H9 (cell line): ENCODE measurements around the gene GNAI1. TPM values are rescaled to one million over a fixed set of nuclear protein-coding genes. Genes with fewer than 3 reads are reported as not detected.

Source experiments
- DNase-seq: peaks from one replicate; pipeline ENCODE4 v3.0.0-alpha.2; 2017
- H2AFZ ChIP-seq: one replicate; pipeline ENCODE4 v1.6.1; 2013; ENCODE audit warnings: mild to moderate bottlenecking, low read length, control low read depth, moderate library complexity
- H2AK5ac ChIP-seq: 2 replicates; pipeline ENCODE4 v1.6.1; 2013; ENCODE audit warnings: low read length, control low read depth, mixed read lengths; ENCODE audit not compliant: insufficient read length
- H2BK120ac ChIP-seq: one replicate; pipeline ENCODE4 v1.6.1; 2013; ENCODE audit warnings: low read depth, mild to moderate bottlenecking, low read length, control low read depth, inconsistent platforms; ENCODE audit not compliant: poor library complexity, severe bottlenecking
- H2BK12ac ChIP-seq: 2 replicates; pipeline ENCODE4 v1.6.1; 2013; ENCODE audit warnings: low read length, control low read depth, mixed read lengths, low read depth; ENCODE audit not compliant: insufficient read length
- H2BK15ac ChIP-seq: 2 replicates; pipeline ENCODE4 v1.6.1; 2013; ENCODE audit warnings: low read depth, low read length, control low read depth
- H2BK20ac ChIP-seq: one replicate; pipeline ENCODE4 v1.6.1; 2013; ENCODE audit warnings: low read depth, mild to moderate bottlenecking, low read length, control low read depth, inconsistent platforms; ENCODE audit not compliant: poor library complexity, severe bottlenecking
- H2BK5ac ChIP-seq: 2 replicates; pipeline ENCODE4 v1.6.1; 2013; ENCODE audit warnings: low read length, control low read depth, mixed read lengths; ENCODE audit not compliant: insufficient read length
- H3K14ac ChIP-seq: 2 replicates; pipeline ENCODE4 v1.6.1; 2013; ENCODE audit warnings: low read length, control low read depth; ENCODE audit not compliant: insufficient read depth
- H3K18ac ChIP-seq: 2 replicates; pipeline ENCODE4 v1.6.1; 2013; ENCODE audit warnings: low read depth, mild to moderate bottlenecking, mixed read lengths, low read length, control low read depth; ENCODE audit not compliant: insufficient read length
- H3K23ac ChIP-seq: 2 replicates; pipeline ENCODE4 v1.6.1; 2013; ENCODE audit warnings: low read length, control low read depth, mixed read lengths, low read depth; ENCODE audit not compliant: insufficient read length
- H3K23me2 ChIP-seq: 2 replicates; pipeline ENCODE4 v1.6.1; 2013; ENCODE audit warnings: low read depth, mild to moderate bottlenecking, mixed read lengths, low read length, control low read depth; ENCODE audit not compliant: insufficient read length, poor library complexity, severe bottlenecking
- H3K27ac ChIP-seq: 2 replicates; pipeline ENCODE4 v1.5.1; 2013; ENCODE audit warnings: low read length, control low read depth, mixed read lengths, low read depth; ENCODE audit not compliant: insufficient read length
- H3K27me3 ChIP-seq: 2 replicates; pipeline ENCODE4 v1.6.1; 2013; ENCODE audit warnings: low read length, control low read depth, inconsistent platforms; ENCODE audit not compliant: insufficient read depth
- H3K4ac ChIP-seq: 2 replicates; pipeline ENCODE4 v1.6.1; 2013; ENCODE audit warnings: low read depth, mild to moderate bottlenecking, control low read depth, inconsistent platforms, low read length, moderate library complexity
- H3K4me1 ChIP-seq: 2 replicates; pipeline ENCODE4 v1.6.1; 2013; ENCODE audit warnings: low read length, control low read depth, inconsistent platforms; ENCODE audit not compliant: insufficient read depth
- H3K4me2 ChIP-seq: 2 replicates; pipeline ENCODE4 v1.6.1; 2013; ENCODE audit warnings: low read length, control low read depth, mixed read lengths; ENCODE audit not compliant: insufficient read length, insufficient read depth
- H3K56ac ChIP-seq: 2 replicates; pipeline ENCODE4 v1.6.1; 2013; ENCODE audit warnings: low read depth, mild to moderate bottlenecking, mixed read lengths, low read length, control low read depth; ENCODE audit not compliant: insufficient read length
- H3K79me1 ChIP-seq: 2 replicates; pipeline ENCODE4 v1.6.1; 2013; ENCODE audit warnings: low read depth, mild to moderate bottlenecking, moderate library complexity, low read length, control low read depth, inconsistent platforms; ENCODE audit not compliant: insufficient read depth, poor library complexity, severe bottlenecking
- H3K79me2 ChIP-seq: 2 replicates; pipeline ENCODE4 v1.6.1; 2013; ENCODE audit warnings: low read length, control low read depth, inconsistent platforms; ENCODE audit not compliant: insufficient read depth
- H3K9ac ChIP-seq: 2 replicates; pipeline ENCODE4 v1.6.1; 2013; ENCODE audit warnings: low read length, control low read depth, mixed read lengths; ENCODE audit not compliant: insufficient read length; ENCODE audit errors: extremely low read depth
- H3K9me3 ChIP-seq: one replicate; pipeline ENCODE4 v1.6.1; 2013; ENCODE audit warnings: low read depth, low read length, inconsistent platforms; ENCODE audit not compliant: control insufficient read depth
- H3T11ph ChIP-seq: one replicate; pipeline ENCODE4 v1.6.1; 2013; ENCODE audit warnings: mild to moderate bottlenecking, low read length, control low read depth, inconsistent platforms
- H4K20me1 ChIP-seq: one replicate; pipeline ENCODE4 v1.6.1; 2013; ENCODE audit not compliant: control insufficient read depth, insufficient read length, insufficient read depth
- H4K5ac ChIP-seq: 2 replicates; pipeline ENCODE4 v1.6.1; 2013; ENCODE audit warnings: low read depth, mild to moderate bottlenecking, mixed read lengths, low read length, control low read depth; ENCODE audit not compliant: insufficient read length
- H4K8ac ChIP-seq: replicated peaks from 2 replicates; pipeline ENCODE4 v1.6.1; 2013; ENCODE audit warnings: low read length, control low read depth, mixed read lengths, low read depth; ENCODE audit not compliant: insufficient read length
- H4K91ac ChIP-seq: 2 replicates; pipeline ENCODE4 v1.6.1; 2013; ENCODE audit warnings: low read depth, mild to moderate bottlenecking, moderate library complexity, mixed read lengths, low read length, control low read depth; ENCODE audit not compliant: insufficient read length
- H3K27ac Mint-ChIP-seq, 3 experiments: 2 replicates in 2 of 3; 3 replicates in 1 of 3; pipeline ENCODE4 v1.8.0; 2020 to 2021; ENCODE audit warnings: mixed read lengths in 3 of 3, mild to moderate bottlenecking in 1 of 3, moderate library complexity in 1 of 3
- H3K27me3 Mint-ChIP-seq: 2 replicates; pipeline ENCODE4 v1.8.0; 2021; ENCODE audit warnings: low read depth, mild to moderate bottlenecking, moderate library complexity, mixed read lengths
- H3K36me3 Mint-ChIP-seq, 3 experiments: 2 replicates in 2 of 3; 3 replicates in 1 of 3; pipeline ENCODE4 v1.8.0; 2020 to 2021; ENCODE audit warnings: low read depth in 3 of 3, mixed read lengths in 3 of 3; ENCODE audit not compliant: insufficient read depth in 1 of 3
- H3K4me1 Mint-ChIP-seq, 2 experiments: 2 replicates each; pipeline ENCODE4 v1.8.0; 2020; ENCODE audit warnings: mixed read lengths in 2 of 2
- H3K4me3 Mint-ChIP-seq, 2 experiments: 2 replicates in 1 of 2; 3 replicates in 1 of 2; pipeline ENCODE4 v1.8.0; 2020 to 2021; ENCODE audit warnings: mild to moderate bottlenecking in 2 of 2, mixed read lengths in 2 of 2, moderate library complexity in 1 of 2
- H3K9me3 Mint-ChIP-seq, 2 experiments: 2 replicates in 1 of 2; 3 replicates in 1 of 2; pipeline ENCODE4 v1.8.0; 2020; ENCODE audit warnings: mild to moderate bottlenecking in 2 of 2, mixed read lengths in 2 of 2, moderate library complexity in 1 of 2
- WGBS: extraction: QIAGEN DNeasy Blood & Tissue Kit; methylation state at CpG from one replicate; pipeline ENCODE4 v1.1.7; 2013; ENCODE audit warnings: missing lambda C conversion rate, low lambda C conversion rate, mixed read lengths; ENCODE audit not compliant: insufficient read length; ENCODE audit errors: extremely low coverage; 5-methylcytosine and 5-hydroxymethylcytosine counted together
- total RNA-seq: library from RNA; stranded (reverse); gene quantifications from 2 replicates; pipeline ENCODE4 v1.2.1, GENCODE V29; 2021
- TF ChIP-seq, protein P1 (sequence below): fragments of 200-600 bp; sonication (generic); conservative IDR thresholded peaks from 3 replicates; pipeline ENCODE4 v1.8.0; 2021; ENCODE audit warnings: antibody characterized with exemption, mild to moderate bottlenecking

GNAI1 gene
- total RNA-seq, 1 experiment from 2014 or later, result 14.1 TPM

DNA sequence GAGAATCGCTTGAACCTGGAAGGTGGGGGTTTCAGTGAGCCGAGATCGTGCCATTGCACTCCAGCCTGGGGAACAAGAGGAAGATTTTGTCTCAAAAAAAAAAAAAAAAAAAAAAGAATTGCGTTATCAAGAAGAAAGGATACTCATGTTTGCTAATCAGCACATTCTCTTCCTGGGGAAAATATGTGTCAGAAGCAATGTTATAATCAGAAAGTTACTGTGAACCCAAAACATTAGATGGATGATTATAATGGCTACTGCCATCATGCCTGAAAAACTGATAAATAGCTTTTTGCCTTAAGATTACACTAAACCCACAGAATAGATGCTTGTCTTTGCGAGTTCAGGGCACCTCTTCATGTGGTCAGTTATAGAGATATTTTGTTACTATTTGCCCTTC, 24.3 kb upstream of the GNAI1 start:
- Histone ChIP-seq H3K23me2 (no peaks in the 10 kb centered on the region), H2AFZ (no peak overlapping the region), H3K9ac (no peak overlapping the region), H3T11ph (no peak overlapping the region), H3K27me3 (no peaks in the 10 kb centered on the region), H3K4me2 (no peak overlapping the region), H4K8ac (no peak overlapping the region), H2AK5ac (no peak overlapping the region), H3K79me2 (no peaks in the 10 kb centered on the region), H2BK20ac (no peak overlapping the region), H3K18ac (no peak overlapping the region), H3K4me1 (no peaks in the 10 kb centered on the region), H3K56ac (no peak overlapping the region), H3K79me1 (no peaks in the 10 kb centered on the region), H2BK12ac (no peak overlapping the region), H4K91ac (no peak overlapping the region), H2BK120ac (no peak overlapping the region), H3K23ac (no peak overlapping the region), H4K20me1 (no peaks in the 10 kb centered on the region), H2BK15ac (no peak overlapping the region), H2BK5ac (no peak overlapping the region), H3K27ac (no peak overlapping the region), H3K9me3 (no peaks in the 10 kb centered on the region), H3K14ac (no peak overlapping the region), H4K5ac (no peak overlapping the region), H3K4ac (no peak overlapping the region)
- Mint-ChIP-seq H3K4me1 (peaks cover 9 to 10% of the 10 kb centered on the region in 2 experiments; a peak in 3 of 4 replicates), H3K4me3 (no peak overlapping the region), H3K27ac (no peak overlapping the region; a peak in 1 of 7 replicates), H3K27me3 (no peaks in the 10 kb centered on the region), H3K36me3 (no peaks in the 10 kb centered on the region), H3K9me3 (no peaks in the 10 kb centered on the region)
- DNase-seq, result no peak
- WGBS, result no CpG with 5 or more reads among the region's 5 CpGs
- TF ChIP-seq, protein P1, sequence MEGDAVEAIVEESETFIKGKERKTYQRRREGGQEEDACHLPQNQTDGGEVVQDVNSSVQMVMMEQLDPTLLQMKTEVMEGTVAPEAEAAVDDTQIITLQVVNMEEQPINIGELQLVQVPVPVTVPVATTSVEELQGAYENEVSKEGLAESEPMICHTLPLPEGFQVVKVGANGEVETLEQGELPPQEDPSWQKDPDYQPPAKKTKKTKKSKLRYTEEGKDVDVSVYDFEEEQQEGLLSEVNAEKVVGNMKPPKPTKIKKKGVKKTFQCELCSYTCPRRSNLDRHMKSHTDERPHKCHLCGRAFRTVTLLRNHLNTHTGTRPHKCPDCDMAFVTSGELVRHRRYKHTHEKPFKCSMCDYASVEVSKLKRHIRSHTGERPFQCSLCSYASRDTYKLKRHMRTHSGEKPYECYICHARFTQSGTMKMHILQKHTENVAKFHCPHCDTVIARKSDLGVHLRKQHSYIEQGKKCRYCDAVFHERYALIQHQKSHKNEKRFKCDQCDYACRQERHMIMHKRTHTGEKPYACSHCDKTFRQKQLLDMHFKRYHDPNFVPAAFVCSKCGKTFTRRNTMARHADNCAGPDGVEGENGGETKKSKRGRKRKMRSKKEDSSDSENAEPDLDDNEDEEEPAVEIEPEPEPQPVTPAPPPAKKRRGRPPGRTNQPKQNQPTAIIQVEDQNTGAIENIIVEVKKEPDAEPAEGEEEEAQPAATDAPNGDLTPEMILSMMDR, result no peak
